Muscle layer of duodenum (tissue), 2 donors: ENCODE data around the gene GMEB2.
"Not testable (repeated sequence)": the region's sequence is repeated elsewhere in the genome, so short reads cannot be mapped to it uniquely, and the experiment has no call there.

Experiments used
- H3K27ac ChIP-seq: one replicate; pipeline ENCODE4 v1.7.0; 2013; ENCODE audit warnings: mild to moderate bottlenecking, low read length
- H3K27me3 ChIP-seq: one replicate; pipeline ENCODE4 v1.7.0; 2013; ENCODE audit warnings: low read depth, mild to moderate bottlenecking, control low read depth, low read length
- H3K36me3 ChIP-seq, 2 donors: one replicate each; pipeline ENCODE4 v1.7.0; 2013; ENCODE audit warnings: low read length in 2 of 2, control low read depth in 1 of 2, mild to moderate bottlenecking in 1 of 2; ENCODE audit not compliant: insufficient read depth in 2 of 2, control insufficient read depth in 1 of 2
- H3K4me1 ChIP-seq, 2 donors: one replicate each; pipeline ENCODE4 v1.7.0; 2013; ENCODE audit warnings: low read length in 2 of 2, mild to moderate bottlenecking in 2 of 2, control low read depth in 1 of 2, moderate library complexity in 1 of 2; ENCODE audit not compliant: insufficient read depth in 2 of 2, control insufficient read depth in 1 of 2
- H3K4me3 ChIP-seq, 2 donors: one replicate each; pipeline ENCODE4 v1.7.0; 2013; ENCODE audit warnings: low read length in 2 of 2, low read depth in 1 of 2, mild to moderate bottlenecking in 1 of 2
- H3K9me3 ChIP-seq, 2 donors: one replicate each; pipeline ENCODE4 v1.7.0; 2013; ENCODE audit warnings: low read length in 2 of 2, control low read depth in 1 of 2, mild to moderate bottlenecking in 1 of 2; ENCODE audit not compliant: control insufficient read depth in 1 of 2
- donor health status: healthy.

GMEB2 gene

GRCh38 chr20:63633732-63634131 lies 6.8 kb upstream of the GMEB2 start:
- no peaks in the 10 kb centered on the region for H3K27me3 ChIP-seq
- no peak overlapping the region for H3K27ac ChIP-seq

GRCh38 chr20:63631426-63631825 lies 4.5 kb upstream of the GMEB2 start:
- not testable (repeated sequence) for H3K27me3 ChIP-seq, H3K9me3 ChIP-seq, H3K36me3 ChIP-seq, H3K27ac ChIP-seq, H3K4me3 ChIP-seq
- H3K4me1 ChIP-seq: peaks cover 5 to 12% of the 10 kb centered on the region in 2 donors

More at GRCh38 chr20:63633732-63634131, 6.8 kb upstream of the GMEB2 start:
- Histone ChIP-seq H3K9me3 (no peaks in the 10 kb centered on the region), H3K36me3 (no peaks in the 10 kb centered on the region), H3K4me3 (no peak overlapping the region), H3K4me1 (peaks cover 0 to 3% of the 10 kb centered on the region in 2 donors)

GRCh38 chr20:63630956-63631355 lies 4.1 kb upstream of the GMEB2 start:
- H3K4me3 ChIP-seq, H3K27me3 ChIP-seq, H3K27ac ChIP-seq, H3K36me3 ChIP-seq, H3K9me3 ChIP-seq: not testable (repeated sequence)
- H3K4me1 ChIP-seq: peaks cover 5 to 13% of the 10 kb centered on the region in 2 donors

GRCh38 chr20:63628246-63628975 lies 1.5 kb upstream of the GMEB2 start:
- Histone ChIP-seq H3K4me3 (peak overlapping the region; percentile 70 to 88), H3K36me3 (no peaks in the 10 kb centered on the region), H3K27me3 (no peaks in the 10 kb centered on the region), H3K4me1 (peaks cover 5 to 20% of the 10 kb centered on the region in 2 donors), H3K9me3 (no peaks in the 10 kb centered on the region), H3K27ac (peak overlapping the region; percentile 60)

- Histone ChIP-seq H3K4me3 (peak overlapping the region; percentile 70 to 88), H3K36me3 (no peaks in the 10 kb centered on the region), H3K27ac (peak overlapping the region; percentile 60), H3K9me3 (no peaks in the 10 kb centered on the region), H3K27me3 (no peaks in the 10 kb centered on the region), H3K4me1 (peaks cover 5 to 20% of the 10 kb centered on the region in 2 donors)
Measured at GRCh38 chr20:63627751-63628245, 897 bp upstream of the GMEB2 start.

GRCh38 chr20:63627129-63627750 lies 339 bp upstream of the GMEB2 start:
- Histone ChIP-seq H3K27me3 (no peaks in the 10 kb centered on the region), H3K4me3 (peak overlapping the region; percentile 70 to 88), H3K27ac (peak overlapping the region; percentile 79), H3K36me3 (no peaks in the 10 kb centered on the region), H3K9me3 (no peaks in the 10 kb centered on the region), H3K4me1 (peaks cover 5 to 20% of the 10 kb centered on the region in 2 donors)

- H3K4me1 ChIP-seq: peaks cover 5 to 20% of the 10 kb centered on the region in 2 donors
- H3K36me3 ChIP-seq: no peaks in the 10 kb centered on the region
- peak overlapping the region; percentile 39 for H3K27ac ChIP-seq
Measured at GRCh38 chr20:63625771-63626423, 1.0 kb downstream of the GMEB2 start.

GRCh38 chr20:63624486-63624885 lies 2.4 kb downstream of the GMEB2 start:
- H3K27ac ChIP-seq: no peak overlapping the region
- H3K4me1 ChIP-seq: peaks cover 5 to 20% of the 10 kb centered on the region in 2 donors
- H3K27me3 ChIP-seq: no peaks in the 10 kb centered on the region

More at GRCh38 chr20:63625771-63626423, 1.0 kb downstream of the GMEB2 start:
- H3K4me3 ChIP-seq: peak overlapping the region; percentile 66 to 71
- H3K9me3 ChIP-seq: no peaks in the 10 kb centered on the region
- no peaks in the 10 kb centered on the region for H3K27me3 ChIP-seq

GRCh38 chr20:63622732-63623131 lies 4.2 kb downstream of the GMEB2 start:
- Histone ChIP-seq H3K4me3 (no peak overlapping the region), H3K4me1 (peaks cover 0 to 8% of the 10 kb centered on the region in 2 donors), H3K27me3 (no peaks in the 10 kb centered on the region), H3K36me3 (peaks cover 10 to 11% of the 10 kb centered on the region in 2 donors), H3K27ac (no peak overlapping the region), H3K9me3 (no peaks in the 10 kb centered on the region)

More at GRCh38 chr20:63624486-63624885, 2.4 kb downstream of the GMEB2 start:
- H3K9me3 ChIP-seq: no peaks in the 10 kb centered on the region
- no peak overlapping the region for H3K4me3 ChIP-seq
- no peaks in the 10 kb centered on the region for H3K36me3 ChIP-seq

- Histone ChIP-seq H3K9me3 (no peaks in the 10 kb centered on the region), H3K4me1 (peaks cover 0 to 8% of the 10 kb centered on the region in 2 donors), H3K27ac (no peak overlapping the region), H3K36me3 (peaks cover 11 to 15% of the 10 kb centered on the region in 2 donors), H3K27me3 (no peaks in the 10 kb centered on the region), H3K4me3 (no peak overlapping the region)
Measured at GRCh38 chr20:63622096-63622495, 4.8 kb downstream of the GMEB2 start.

GRCh38 chr20:63620991-63621390 lies 5.9 kb downstream of the GMEB2 start:
- H3K4me3 ChIP-seq: no peak overlapping the region
- no peak overlapping the region for H3K27ac ChIP-seq
- H3K36me3 ChIP-seq: peaks cover 11 to 25% of the 10 kb centered on the region in 2 donors
- H3K4me1 ChIP-seq: peaks cover 0 to 7% of the 10 kb centered on the region in 2 donors
- H3K27me3 ChIP-seq: no peaks in the 10 kb centered on the region
- no peaks in the 10 kb centered on the region for H3K9me3 ChIP-seq
